CD4-positive, alpha-beta T cell treated with Interleukin-2 at 100 ng/mL for 4 hours (primary cell): ENCODE results near the gene BMP10.
"Not testable (repeated sequence)": the region's sequence is repeated elsewhere in the genome, so short reads cannot be mapped to it uniquely, and the experiment has no call there.

ENCODE experiments used
- DNase-seq: peaks from one replicate; pipeline ENCODE4 v3.0.0-alpha.2; 2020; ENCODE audit warnings: low spot score

BMP10 gene

GRCh38 chr2:68871159-68871764 lies at the start of gene BMP10:
Gene BMP10 (minus strand): TSS chr2:68871397. CDS start chr2:68871358, 39 bp downstream.
- DNase-seq: no peak

DNA sequence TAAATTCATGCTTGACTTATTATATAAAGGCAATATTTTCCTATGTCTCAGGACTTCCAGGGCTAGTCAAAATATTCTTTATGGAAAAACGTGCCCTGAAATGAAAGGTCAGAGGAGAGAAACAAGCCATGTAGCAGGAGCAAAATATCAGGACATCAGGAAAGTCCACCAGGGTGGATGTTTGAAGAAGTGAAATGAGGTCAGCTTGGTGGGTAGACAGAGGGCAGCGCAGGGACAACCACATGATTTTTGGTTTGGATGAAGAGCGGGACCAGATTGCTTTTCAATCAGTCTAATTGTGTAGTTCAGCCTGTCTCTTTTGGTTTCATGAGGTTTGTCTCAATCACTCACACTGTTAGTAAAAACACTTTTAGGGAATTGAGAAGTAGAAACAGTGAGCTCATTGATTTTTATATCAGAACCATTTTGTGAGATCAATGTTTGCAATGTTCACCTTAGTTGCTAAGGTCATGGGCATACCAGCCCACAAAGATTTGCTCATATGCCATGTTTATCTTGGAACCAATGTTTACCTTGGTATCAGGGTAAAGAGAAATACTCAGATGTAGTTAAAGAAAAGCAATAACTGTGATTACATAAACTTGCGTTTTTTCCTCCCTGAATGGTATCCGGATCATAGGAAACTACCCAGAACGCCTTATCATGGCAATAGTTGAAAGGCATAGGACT lies 49.4 kb upstream of the BMP10 start:
- no peak for DNase-seq

- no peak for DNase-seq
These were observed 47.3 kb upstream of the BMP10 start for GRCh38 chr2:68918497-68918896.

- no peak for DNase-seq
These were observed 46.0 kb upstream of the BMP10 start for GRCh38 chr2:68917034-68917718.

- DNase-seq: no peak
These were observed 45.0 kb upstream of the BMP10 start for GRCh38 chr2:68916226-68916625.

DNA sequence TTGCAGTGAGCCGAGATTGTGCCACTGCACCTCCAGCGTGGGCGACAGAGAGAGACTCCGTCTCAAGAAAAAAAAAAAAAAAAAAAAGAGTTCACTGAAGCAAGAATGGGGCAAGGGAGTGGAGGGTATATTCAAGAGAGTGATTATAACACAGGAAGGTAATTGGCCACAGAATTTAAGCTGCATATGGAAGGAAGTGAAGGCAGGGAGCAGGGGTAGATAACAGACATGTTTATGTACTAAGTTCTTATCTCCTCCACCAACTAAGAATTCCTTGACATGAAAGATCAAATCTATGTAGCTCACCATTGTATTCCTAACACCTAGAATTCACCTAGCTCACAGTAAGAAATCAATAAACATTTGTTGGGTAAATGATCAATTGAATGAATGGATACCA lies 44.2 kb upstream of the BMP10 start:
- no peak for DNase-seq

DNA sequence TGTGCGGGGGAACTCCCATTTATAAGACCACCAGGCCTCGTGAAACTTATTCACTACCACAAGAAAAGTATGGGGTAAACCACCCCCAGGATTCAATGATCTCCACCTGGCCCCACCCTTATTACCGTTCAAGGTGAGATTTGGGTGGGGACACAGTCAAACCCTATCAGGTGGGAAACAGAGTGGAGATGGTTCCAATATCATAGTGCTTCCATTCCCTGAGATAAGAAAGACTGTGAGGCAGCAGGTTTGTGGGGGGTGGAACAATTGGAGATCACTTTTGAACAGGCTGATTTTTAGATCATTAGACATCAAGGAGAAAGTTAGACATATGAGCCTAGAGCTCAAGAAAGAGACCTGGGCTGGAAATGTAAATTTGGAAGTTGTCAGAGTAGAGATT lies 42.2 kb upstream of the BMP10 start:
- DNase-seq: no peak

- peak; percentile 47 for DNase-seq
These were observed 41.5 kb upstream of the BMP10 start for GRCh38 chr2:68912732-68913131.

DNA sequence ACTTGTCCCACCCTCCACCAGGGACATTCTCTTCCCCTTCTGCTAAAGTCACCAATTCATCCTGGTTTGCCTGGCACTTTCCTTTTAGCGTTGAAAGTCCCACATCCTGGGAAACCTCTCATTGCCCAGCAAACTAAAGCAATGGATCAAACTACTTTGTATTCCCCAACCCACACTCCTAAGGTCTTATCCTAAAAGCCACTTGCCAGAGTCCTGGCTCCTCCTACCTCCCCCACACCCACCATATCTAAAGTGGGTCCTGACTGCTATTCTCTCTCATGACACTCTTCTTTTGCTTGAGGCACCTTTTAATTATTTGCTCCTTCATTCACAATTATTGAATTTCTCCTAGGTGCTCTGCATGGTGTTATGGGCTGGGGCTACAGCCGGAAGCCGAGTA lies 40.9 kb upstream of the BMP10 start:
- no peak for DNase-seq

GRCh38 chr2:68911709-68912108 lies 40.5 kb upstream of the BMP10 start:
- no peak for DNase-seq

DNA sequence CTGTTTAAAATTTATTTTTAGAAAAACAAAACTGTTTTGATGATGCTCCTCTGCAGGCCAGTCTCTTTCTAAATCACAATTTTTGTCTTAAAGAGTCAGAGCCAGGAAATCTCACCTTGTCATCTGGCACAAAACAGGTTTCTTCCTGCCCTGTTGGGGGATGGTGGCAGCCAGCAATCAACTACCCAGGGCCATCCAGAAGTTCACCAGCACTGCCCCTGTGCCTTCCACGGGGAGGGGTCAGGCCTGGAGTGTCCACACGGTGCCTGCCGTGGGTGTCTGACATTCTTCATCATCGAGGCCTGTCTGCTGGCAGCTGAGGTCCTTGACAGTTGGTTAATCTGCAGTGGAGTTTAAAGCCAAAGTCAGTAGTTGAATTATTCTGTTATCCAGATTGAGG lies 40.0 kb upstream of the BMP10 start:
- peak; percentile 6 for DNase-seq

DNA sequence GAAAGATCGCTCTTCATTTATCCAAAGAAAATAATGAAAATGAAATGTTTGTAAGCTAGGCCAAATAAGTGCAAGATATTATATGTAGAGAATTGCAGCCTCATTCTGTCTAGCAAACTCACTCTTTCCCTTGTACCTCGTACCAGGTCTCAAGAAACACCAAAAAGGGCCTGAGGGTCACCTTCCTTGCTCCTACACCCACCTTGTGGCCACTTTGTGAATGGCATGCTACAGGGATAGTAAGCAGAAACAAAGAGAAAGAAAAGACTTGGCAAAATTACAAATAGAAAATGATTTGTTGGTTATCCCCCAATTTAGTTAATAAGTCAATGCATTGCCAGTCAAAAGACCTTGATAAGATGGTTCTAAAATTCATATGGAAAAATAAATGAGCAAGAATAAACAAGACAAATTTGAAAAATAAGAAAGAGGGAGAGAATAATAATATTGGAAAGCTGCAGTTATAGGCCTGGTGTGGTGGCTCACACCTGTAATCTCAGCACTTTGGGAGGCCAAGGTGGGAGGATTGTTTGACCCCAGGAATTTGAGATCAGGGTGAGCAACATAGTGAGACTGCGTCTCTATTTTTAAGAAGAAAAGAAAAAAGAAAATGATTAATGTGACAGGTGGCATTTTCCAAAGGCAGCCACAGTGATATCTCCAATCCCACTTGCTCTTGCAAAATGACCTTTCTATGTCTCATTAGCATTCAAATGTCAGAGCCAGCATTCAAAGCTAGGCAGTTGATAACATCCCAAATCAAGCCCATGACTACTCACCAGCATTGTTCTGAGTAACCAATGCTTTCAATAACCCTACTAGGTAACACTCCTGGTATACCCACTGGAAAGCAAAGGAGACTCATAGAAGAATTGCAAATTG lies 38.8 kb upstream of the BMP10 start:
- peak; percentile 80 for DNase-seq

DNA sequence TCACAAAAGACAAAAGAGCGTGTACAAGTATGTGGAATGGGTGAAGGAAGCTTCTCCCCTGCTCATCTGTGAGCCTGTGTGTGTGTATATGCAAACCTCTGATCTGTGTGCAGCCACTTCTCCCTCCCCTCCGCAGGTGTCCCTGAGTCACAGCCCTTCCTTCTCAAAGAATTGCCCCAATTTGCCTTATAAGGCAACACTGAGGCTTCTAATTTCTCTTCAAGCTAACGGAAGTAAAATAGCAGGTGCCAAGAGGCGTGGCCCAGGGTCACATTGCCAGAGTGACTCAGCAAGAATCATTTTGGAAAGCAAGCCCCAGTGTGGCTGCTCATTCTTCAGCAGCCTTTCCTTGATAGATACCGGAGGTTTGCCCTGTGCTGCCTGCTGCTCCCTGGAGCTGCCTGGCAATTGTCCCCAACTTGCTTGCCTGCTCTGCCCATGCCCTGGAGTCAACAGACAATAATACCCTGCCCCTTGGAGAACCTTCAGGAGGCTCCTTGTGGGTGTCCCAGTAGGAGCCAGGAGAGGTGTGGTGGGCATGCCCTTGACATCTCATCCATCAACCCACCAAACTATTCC lies 37.3 kb upstream of the BMP10 start:
- DNase-seq: peak; percentile 94

DNA sequence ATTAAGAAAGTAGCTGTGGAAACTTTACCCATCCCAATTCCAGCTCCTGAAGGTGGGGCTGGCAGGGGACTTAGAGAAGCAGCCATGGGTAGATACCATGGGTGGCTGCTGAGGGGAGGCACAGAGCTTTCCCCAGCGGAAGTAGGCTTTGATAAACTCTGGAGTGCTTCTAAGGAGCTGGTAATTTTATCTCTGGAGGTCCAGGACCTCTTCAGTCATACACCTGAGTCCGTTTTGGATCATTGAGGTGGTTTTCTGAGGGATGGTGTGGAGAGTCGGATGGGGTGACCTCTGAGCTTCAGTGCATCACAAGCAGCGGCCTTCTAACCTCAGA lies 36.7 kb upstream of the BMP10 start:
- no peak for DNase-seq

DNA sequence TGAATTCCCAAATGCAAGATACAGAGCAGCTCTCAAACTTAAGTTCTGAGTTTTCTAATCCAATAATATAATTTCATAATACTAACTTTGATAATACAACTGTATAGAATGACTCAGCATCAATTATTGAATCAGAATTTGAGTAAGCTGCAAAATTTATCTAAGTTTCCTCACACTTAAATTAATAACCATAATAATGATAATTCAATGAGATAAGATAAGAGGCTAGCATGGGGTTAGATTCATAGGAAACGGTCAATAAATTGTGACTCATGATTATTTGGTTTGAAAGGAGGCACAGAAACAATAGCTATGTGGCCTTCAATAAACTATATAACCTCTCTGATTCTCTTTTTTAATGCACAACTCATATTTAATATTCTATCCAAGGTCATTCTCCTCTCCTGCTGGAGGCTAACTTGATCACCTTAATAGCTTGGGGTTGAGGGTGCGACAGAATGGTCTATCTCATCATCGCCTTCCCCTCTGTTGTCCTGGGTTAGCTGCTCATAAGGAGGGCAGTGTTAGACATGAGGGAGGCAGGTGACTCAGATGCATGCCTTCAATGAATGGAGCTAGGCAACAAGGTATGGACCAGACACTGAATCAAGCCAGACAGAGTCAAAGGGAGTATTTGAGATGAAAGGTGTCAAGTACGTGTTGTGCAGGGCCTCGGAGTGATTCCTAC lies 36.2 kb upstream of the BMP10 start:
- DNase-seq: peak; percentile 26

DNA sequence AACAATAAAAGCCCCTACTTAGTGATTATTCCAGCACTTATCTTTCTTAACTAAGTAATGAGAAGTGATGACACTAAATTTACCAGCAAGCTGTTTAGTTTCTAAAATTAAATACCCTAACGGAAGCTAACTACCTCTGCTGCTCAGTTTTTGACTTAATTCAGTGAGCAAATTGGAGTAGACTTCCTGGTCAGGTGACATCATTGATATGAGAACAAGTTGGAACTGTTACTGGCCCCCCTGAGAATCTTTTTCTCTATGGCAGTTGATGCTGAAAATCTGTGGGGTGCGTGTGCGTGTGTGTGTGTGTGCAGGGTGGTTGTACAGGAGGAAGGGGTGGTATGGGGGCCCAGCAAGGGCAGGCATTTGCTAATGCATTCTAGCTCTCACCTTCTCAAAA lies 35.5 kb upstream of the BMP10 start:
- DNase-seq: no peak

DNA sequence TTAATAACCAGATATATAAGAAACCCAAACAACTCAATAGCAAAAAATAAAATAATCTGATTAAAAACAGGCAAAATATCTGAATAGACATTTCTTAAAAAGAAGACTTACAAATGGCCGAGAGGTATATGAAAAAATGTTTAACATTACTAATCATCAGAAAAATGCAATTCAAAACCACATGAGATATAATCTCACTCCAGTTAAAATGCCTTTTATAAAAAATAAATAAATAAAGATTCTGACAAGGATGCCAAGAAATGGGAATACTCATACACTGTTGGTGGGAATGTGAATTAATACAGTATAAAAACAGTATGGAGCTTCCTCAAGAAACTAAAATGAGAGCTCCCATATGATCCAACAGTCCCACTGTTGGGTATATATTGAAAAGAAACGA lies 33.9 kb upstream of the BMP10 start:
- DNase-seq: no peak

GRCh38 chr2:68901561-68901960 lies 30.4 kb upstream of the BMP10 start:
- DNase-seq: no peak

DNA sequence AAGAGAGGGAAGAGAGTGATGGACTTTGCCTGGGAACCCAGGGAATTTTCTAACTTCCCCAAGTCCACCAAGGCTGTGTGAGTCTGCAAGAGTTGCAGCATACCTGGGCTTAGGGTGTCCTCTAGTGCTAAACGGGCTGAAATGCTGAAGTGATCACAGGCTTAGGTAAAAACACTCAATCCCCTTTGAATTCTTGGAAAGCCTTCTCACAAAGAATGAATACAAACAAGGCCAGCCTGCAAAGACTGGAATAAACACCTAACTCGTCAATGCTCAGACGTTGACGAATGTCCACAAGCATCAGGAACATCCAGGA lies 30.0 kb upstream of the BMP10 start:
- DNase-seq: no peak

GRCh38 chr2:68900496-68901198 lies 29.4 kb upstream of the BMP10 start:
- DNase-seq: no peak

DNA sequence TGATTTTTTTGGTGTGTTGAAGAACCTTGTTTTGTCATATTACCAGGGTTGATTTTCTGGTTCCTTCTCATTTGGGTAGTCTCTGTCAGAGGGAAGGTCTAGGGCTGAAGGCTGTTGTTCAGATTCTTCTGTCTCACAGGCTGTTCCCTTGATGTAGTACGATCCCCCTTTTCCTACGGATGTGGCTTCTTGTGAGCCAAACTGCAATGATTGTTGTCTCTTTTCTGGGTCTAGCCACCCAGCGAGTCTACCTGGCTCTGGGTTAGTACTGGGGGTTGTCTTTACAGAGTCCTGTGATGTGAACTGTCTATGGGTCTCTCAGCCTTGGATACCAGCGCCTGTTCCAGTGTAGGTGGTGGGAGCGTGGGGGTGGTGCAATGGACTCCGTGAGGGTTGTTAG lies 24.8 kb upstream of the BMP10 start:
- not testable (repeated sequence) for DNase-seq
